K562 (cell line): ENCODE results near the gene AIMP2. TPM values are rescaled to one million over a fixed set of nuclear protein-coding genes. Genes with fewer than 3 reads are reported as not detected.

ENCODE experiments used
- BCOR ChIP-seq: fragments of 450-650 bp; IDR thresholded peaks from 2 replicates; pipeline ENCODE4 v1.6.1; 2016
- DACH1 ChIP-seq: fragments of 450-650 bp; IDR thresholded peaks from 2 replicates; pipeline ENCODE4 v1.6.1; 2018; ENCODE audit not compliant: partially characterized antibody
- HEY1 ChIP-seq: fragments of 250-450 bp; sonication (Bioruptor Pico); IDR thresholded peaks from 2 replicates; pipeline ENCODE4 v1.5.0; 2020; ENCODE audit warnings: mild to moderate bottlenecking, moderate library complexity, borderline replicate concordance
- HMGXB4 ChIP-seq: sonication (generic); formaldehyde crosslinking; IDR thresholded peaks from 2 replicates; pipeline ENCODE4 v1.8.1; 2023; ENCODE audit warnings: mild to moderate bottlenecking, missing genetic modification reagents
- NCOA1 ChIP-seq: fragments of 450-650 bp; IDR thresholded peaks from 2 replicates; pipeline ENCODE4 v1.6.1; 2016; ENCODE audit warnings: low read depth
- POLR2A ChIP-seq: fragments of 450-650 bp; conservative IDR thresholded peaks from 2 replicates; pipeline ENCODE4 v1.6.1; 2016
- RAD21 ChIP-seq, 2 experiments: fragments of 250-450 bp in 1 of 2; fragments of 450-650 bp in 1 of 2; sonication (Bioruptor Pico) in 1 of 2; formaldehyde crosslinking in 1 of 2; IDR thresholded peaks in 1 of 2; conservative IDR thresholded peaks in 1 of 2; 2 replicates each; pipeline versions ENCODE4 v1.4.0 to v1.8.0; 2020 to 2022; ENCODE audit warnings: mild to moderate bottlenecking in 2 of 2, moderate library complexity in 1 of 2
- SPI1 ChIP-seq: IDR thresholded peaks from 2 replicates; pipeline ENCODE4 v1.6.1; 2011; ENCODE audit warnings: low read depth, low read length, control low read depth, borderline replicate concordance
- VEZF1 ChIP-seq: fragments of 200-800 bp; sonication (Bioruptor generic); IDR thresholded peaks from 2 replicates; pipeline ENCODE4 v1.6.1; 2017; ENCODE audit warnings: missing genetic modification characterization, missing compliant biosample characterization
- ZNF212 ChIP-seq: fragments of 450-650 bp; formaldehyde crosslinking; IDR thresholded peaks from 2 replicates; pipeline ENCODE4 v1.4.0; 2020; ENCODE audit warnings: mild to moderate bottlenecking
- polyA plus RNA-seq, 8 experiments: library from polyadenylated mRNA; depleted of rRNA in 4 of 8; stranded (reverse) in 5 of 8; unstranded in 3 of 8; fragments of >200 nt; fragmentation: Nextera tagmentation in 2 of 8; fragmentation: Illumina TruSeq in 1 of 8; extraction: Ambion mirVana in 2 of 8; extraction: Trizol in 1 of 8; gene quantifications; 2 replicates each; pipeline versions ENCODE4 v1.2.1 to v1.2.3, GENCODE V29; 2011 to 2014; ENCODE audit warnings: inconsistent platforms in 1 of 8, missing spikeins in 1 of 8
- total RNA-seq, 7 experiments: library from RNA; depleted of rRNA in 6 of 7; stranded (reverse); fragments of >200 nt in 6 of 7; fragmentation: Illumina TruSeq in 2 of 7; extraction: Trizol in 2 of 7; gene quantifications; 2 replicates each; pipeline versions ENCODE4 v1.2.1 to v1.2.3, GENCODE V29; 2011 to 2021; ENCODE audit warnings: low replicate concordance in 1 of 7
- TF ChIP-seq, protein P1 (sequence below): fragments of 450-650 bp; IDR thresholded peaks from 2 replicates; pipeline ENCODE4 v1.6.1; 2016
- TF ChIP-seq, protein P2 (sequence below): fragments of 250-450 bp; sonication (Bioruptor Pico); IDR thresholded peaks from 2 replicates; pipeline ENCODE4 v1.4.0; 2020; ENCODE audit warnings: mild to moderate bottlenecking, moderate library complexity
- TF ChIP-seq, protein P3 (sequence below): fragments of 250-450 bp; sonication (Bioruptor Pico); IDR thresholded peaks from 2 replicates; pipeline ENCODE4 v1.8.0; 2022; ENCODE audit warnings: moderate library complexity, mild to moderate bottlenecking, inconsistent platforms

Gene AIMP2
- total and polyA plus RNA-seq, 9 of the 15 experiments (the other 6 are each of a cell fraction or from before 2014, with no cell fraction given) = 47.5 to 84.9 (median 63.5) TPM

GRCh38 chr7:6032167-6032566 lies 23.1 kb downstream of the AIMP2 start (continued):
- TF ChIP-seq SPI1 (no peak), ZNF212 (no peak), BCOR (no peak), VEZF1 (CRISPR knock-in tag) (0 out of 2 replicates have a peak, but pooled peaks have one; percentile 25), HEY1 (no peak), POLR2A (no peak), RAD21 (CRISPR knock-in tag; conservative IDR thresholded peaks at IDR 0.05 in 1 of 2, IDR thresholded peaks at IDR 0.05 in 1 of 2) (no peak), NCOA1 (no peak), DACH1 (no peak), HMGXB4 (CRISPR knock-in tag) (no peak)
- TF ChIP-seq, protein P1, sequence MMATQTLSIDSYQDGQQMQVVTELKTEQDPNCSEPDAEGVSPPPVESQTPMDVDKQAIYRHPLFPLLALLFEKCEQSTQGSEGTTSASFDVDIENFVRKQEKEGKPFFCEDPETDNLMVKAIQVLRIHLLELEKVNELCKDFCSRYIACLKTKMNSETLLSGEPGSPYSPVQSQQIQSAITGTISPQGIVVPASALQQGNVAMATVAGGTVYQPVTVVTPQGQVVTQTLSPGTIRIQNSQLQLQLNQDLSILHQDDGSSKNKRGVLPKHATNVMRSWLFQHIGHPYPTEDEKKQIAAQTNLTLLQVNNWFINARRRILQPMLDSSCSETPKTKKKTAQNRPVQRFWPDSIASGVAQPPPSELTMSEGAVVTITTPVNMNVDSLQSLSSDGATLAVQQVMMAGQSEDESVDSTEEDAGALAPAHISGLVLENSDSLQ = 0 out of 2 replicates have a peak, but pooled peaks have one; percentile 9
- TF ChIP-seq, protein P2, sequence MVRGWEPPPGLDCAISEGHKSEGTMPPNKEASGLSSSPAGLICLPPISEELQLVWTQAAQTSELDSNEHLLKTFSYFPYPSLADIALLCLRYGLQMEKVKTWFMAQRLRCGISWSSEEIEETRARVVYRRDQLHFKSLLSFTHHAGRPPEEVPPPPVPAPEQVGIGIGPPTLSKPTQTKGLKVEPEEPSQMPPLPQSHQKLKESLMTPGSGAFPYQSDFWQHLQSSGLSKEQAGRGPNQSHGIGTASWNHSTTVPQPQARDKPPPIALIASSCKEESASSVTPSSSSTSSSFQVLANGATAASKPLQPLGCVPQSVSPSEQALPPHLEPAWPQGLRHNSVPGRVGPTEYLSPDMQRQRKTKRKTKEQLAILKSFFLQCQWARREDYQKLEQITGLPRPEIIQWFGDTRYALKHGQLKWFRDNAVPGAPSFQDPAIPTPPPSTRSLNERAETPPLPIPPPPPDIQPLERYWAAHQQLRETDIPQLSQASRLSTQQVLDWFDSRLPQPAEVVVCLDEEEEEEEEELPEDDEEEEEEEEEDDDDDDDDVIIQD = no peak
- TF ChIP-seq, protein P3, sequence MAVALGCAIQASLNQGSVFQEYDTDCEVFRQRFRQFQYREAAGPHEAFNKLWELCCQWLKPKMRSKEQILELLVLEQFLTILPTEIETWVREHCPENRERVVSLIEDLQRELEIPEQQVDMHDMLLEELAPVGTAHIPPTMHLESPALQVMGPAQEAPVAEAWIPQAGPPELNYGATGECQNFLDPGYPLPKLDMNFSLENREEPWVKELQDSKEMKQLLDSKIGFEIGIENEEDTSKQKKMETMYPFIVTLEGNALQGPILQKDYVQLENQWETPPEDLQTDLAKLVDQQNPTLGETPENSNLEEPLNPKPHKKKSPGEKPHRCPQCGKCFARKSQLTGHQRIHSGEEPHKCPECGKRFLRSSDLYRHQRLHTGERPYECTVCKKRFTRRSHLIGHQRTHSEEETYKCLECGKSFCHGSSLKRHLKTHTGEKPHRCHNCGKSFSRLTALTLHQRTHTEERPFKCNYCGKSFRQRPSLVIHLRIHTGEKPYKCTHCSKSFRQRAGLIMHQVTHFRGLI = no peak
